ENCODE results near the gene GALNT14.

DNA sequence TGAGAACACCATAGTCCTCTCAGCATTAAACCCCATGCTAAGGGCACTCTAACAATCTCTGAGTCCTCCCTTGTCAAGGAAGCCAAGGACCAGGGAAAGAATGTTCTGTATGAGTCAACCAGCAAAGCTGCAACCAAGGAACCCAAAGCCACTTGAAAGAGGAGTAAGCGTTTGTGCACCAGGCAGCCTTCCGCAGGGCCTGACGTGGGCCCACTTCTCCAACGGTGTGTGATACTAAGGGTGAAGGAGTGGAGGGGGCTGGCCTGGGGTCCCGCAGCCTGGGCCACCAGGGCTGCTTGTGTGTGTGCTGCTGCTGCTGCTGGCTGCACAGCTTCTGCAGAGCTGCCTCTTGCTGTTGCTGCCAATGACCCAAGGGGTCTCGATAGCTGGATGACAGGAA is 30.1 kb upstream of the GALNT14 start:
- TF ChIP-seq, protein P1, sequence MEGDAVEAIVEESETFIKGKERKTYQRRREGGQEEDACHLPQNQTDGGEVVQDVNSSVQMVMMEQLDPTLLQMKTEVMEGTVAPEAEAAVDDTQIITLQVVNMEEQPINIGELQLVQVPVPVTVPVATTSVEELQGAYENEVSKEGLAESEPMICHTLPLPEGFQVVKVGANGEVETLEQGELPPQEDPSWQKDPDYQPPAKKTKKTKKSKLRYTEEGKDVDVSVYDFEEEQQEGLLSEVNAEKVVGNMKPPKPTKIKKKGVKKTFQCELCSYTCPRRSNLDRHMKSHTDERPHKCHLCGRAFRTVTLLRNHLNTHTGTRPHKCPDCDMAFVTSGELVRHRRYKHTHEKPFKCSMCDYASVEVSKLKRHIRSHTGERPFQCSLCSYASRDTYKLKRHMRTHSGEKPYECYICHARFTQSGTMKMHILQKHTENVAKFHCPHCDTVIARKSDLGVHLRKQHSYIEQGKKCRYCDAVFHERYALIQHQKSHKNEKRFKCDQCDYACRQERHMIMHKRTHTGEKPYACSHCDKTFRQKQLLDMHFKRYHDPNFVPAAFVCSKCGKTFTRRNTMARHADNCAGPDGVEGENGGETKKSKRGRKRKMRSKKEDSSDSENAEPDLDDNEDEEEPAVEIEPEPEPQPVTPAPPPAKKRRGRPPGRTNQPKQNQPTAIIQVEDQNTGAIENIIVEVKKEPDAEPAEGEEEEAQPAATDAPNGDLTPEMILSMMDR (conservative IDR thresholded peaks at IDR 0.05; ENCODE audit: low read length): no peak
- TF ChIP-seq EZH2phosphoT487 (IDR thresholded peaks at IDR 0.05; ENCODE audit: borderline replicate concordance): no peak
